Stimulated activated CD4-positive, alpha-beta T cell treated with anti-CD3 and anti-CD28 coated beads, TNF-alpha, amount 100 ng/mL, for 48 hours (primary cell): ENCODE measurements around the gene GINS1.

Experiments used
- DNase-seq, 3 donors: peaks; one replicate each; pipeline ENCODE4 v3.0.0-alpha.2; 2020; ENCODE audit warnings: low read depth in 3 of 3

Gene GINS1

GRCh38 chr20:25494506-25495188 is 87.2 kb downstream of the GINS1 start:
- no peak for DNase-seq

- DNase-seq: no peak
Observed at GRCh38 chr20:25495189-25495824, 87.8 kb downstream of the GINS1 start.

- DNase-seq: no peak
Observed at GRCh38 chr20:25496165-25496967, 88.9 kb downstream of the GINS1 start.

- no peak for DNase-seq
Observed at GRCh38 chr20:25496968-25497401, 89.5 kb downstream of the GINS1 start.

GRCh38 chr20:25497586-25498279 is 90.3 kb downstream of the GINS1 start:
- no peak for DNase-seq
